ENCODE data around the gene PKLR.

PKLR gene

DNA sequence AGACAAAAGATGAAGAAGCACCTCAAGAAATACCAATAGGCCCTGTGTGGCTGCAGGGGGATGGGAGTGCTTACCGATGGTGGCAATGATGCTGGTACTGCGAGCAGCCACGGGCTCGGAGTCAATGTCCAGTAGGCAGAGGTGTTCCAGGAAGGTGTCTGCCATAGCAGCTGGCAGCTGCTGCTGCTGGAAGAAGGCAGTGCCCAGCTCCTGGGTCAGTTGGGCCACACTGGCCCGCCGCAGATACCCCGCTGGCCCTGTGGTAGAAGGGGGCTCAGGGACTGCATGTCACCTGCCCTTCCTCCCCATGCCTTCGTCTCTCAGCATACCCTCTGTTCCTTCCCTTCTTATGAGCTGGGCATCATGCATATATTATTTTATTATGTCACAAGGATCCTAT, 1.2 kb downstream of the PKLR start:
- H3K27me3 ChIP-seq (ENCODE audit: insufficient read depth, poor library complexity, severe bottlenecking), result peaks cover under 1% of the 10 kb centered on the region
- DNase-seq (ENCODE audit: low read depth in 1 of 2, low spot score in 1 of 2), result no peak
- no peak for TF ChIP-seq SPI1 (IDR thresholded peaks at IDR 0.05; ENCODE audit: borderline replicate concordance, low read depth)
- TF ChIP-seq GABPA (IDR thresholded peaks at IDR 0.05; ENCODE audit: low read depth), result no peak
- TF ChIP-seq, protein P1, sequence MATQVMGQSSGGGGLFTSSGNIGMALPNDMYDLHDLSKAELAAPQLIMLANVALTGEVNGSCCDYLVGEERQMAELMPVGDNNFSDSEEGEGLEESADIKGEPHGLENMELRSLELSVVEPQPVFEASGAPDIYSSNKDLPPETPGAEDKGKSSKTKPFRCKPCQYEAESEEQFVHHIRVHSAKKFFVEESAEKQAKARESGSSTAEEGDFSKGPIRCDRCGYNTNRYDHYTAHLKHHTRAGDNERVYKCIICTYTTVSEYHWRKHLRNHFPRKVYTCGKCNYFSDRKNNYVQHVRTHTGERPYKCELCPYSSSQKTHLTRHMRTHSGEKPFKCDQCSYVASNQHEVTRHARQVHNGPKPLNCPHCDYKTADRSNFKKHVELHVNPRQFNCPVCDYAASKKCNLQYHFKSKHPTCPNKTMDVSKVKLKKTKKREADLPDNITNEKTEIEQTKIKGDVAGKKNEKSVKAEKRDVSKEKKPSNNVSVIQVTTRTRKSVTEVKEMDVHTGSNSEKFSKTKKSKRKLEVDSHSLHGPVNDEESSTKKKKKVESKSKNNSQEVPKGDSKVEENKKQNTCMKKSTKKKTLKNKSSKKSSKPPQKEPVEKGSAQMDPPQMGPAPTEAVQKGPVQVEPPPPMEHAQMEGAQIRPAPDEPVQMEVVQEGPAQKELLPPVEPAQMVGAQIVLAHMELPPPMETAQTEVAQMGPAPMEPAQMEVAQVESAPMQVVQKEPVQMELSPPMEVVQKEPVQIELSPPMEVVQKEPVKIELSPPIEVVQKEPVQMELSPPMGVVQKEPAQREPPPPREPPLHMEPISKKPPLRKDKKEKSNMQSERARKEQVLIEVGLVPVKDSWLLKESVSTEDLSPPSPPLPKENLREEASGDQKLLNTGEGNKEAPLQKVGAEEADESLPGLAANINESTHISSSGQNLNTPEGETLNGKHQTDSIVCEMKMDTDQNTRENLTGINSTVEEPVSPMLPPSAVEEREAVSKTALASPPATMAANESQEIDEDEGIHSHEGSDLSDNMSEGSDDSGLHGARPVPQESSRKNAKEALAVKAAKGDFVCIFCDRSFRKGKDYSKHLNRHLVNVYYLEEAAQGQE (IDR thresholded peaks at IDR 0.05; ENCODE audit: insufficient replicate concordance, low read depth), result no peak
- no peak for TF ChIP-seq POLR2AphosphoS5 (IDR thresholded peaks at IDR 0.05; ENCODE audit: low read depth)
- TF ChIP-seq, protein P2, sequence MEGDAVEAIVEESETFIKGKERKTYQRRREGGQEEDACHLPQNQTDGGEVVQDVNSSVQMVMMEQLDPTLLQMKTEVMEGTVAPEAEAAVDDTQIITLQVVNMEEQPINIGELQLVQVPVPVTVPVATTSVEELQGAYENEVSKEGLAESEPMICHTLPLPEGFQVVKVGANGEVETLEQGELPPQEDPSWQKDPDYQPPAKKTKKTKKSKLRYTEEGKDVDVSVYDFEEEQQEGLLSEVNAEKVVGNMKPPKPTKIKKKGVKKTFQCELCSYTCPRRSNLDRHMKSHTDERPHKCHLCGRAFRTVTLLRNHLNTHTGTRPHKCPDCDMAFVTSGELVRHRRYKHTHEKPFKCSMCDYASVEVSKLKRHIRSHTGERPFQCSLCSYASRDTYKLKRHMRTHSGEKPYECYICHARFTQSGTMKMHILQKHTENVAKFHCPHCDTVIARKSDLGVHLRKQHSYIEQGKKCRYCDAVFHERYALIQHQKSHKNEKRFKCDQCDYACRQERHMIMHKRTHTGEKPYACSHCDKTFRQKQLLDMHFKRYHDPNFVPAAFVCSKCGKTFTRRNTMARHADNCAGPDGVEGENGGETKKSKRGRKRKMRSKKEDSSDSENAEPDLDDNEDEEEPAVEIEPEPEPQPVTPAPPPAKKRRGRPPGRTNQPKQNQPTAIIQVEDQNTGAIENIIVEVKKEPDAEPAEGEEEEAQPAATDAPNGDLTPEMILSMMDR (IDR thresholded peaks at IDR 0.05; ENCODE audit: insufficient read depth, low read length), result no peak
- H3K4me3 ChIP-seq (replicated peaks; ENCODE audit: insufficient read depth, low read length), result no peak overlapping the region
- H3K27ac ChIP-seq (replicated peaks), result no peak overlapping the region

DNA sequence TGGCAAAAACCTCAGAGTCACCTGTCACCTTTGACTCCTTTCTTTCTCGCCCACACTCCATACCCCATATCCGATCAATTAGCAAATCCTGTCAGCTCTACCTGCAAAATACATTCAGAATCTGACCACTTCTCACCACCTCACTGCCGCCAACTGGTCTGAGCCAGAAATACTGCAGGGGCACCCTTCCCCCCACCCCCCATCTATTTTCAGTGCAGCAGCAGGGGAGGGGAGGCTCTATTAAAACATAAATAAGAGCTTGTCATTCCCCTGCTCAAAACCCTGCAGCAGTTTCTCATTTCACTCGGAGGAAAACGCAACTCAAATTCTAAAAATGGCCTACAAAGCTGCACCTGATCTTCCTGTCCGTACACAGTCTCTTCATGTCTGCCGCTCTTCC, 3.9 kb downstream of the PKLR start:
- Histone ChIP-seq H3K4me3 (replicated peaks; ENCODE audit: insufficient read depth, low read length) (no peak overlapping the region), H3K27me3 (ENCODE audit: insufficient read depth, poor library complexity, severe bottlenecking) (peaks cover 12% of the 10 kb centered on the region), H3K27ac (replicated peaks) (no peak overlapping the region)
- DNase-seq (ENCODE audit: low read depth in 1 of 2, low spot score in 1 of 2), result no peak
- TF ChIP-seq, protein P2 (IDR thresholded peaks at IDR 0.05; ENCODE audit: insufficient read depth, low read length), result no peak
- TF ChIP-seq SPI1 (IDR thresholded peaks at IDR 0.05; ENCODE audit: borderline replicate concordance, low read depth), result no peak
- TF ChIP-seq GABPA (IDR thresholded peaks at IDR 0.05; ENCODE audit: low read depth), result no peak
- TF ChIP-seq POLR2AphosphoS5 (IDR thresholded peaks at IDR 0.05; ENCODE audit: low read depth), result no peak
- TF ChIP-seq, protein P1 (IDR thresholded peaks at IDR 0.05; ENCODE audit: insufficient replicate concordance, low read depth), result no peak

DNA sequence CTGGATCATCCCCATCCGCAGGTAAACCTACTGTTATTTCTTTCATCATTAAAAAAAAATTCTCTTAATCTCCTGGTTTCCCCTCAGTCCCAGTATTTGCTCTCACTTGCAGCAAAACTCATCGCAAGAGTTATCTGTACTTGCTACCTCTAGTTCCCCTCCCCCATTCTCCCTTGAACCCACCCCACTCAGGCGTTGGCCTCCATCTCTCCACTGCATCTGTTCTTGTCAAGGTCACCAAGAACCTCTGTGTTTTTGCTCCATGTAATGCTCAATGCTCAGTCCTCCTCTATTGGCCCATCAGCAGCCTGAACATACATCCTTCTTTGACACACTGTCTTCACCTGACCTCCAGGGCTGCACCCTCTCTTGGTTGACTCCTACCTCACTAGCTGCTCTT, 4.6 kb downstream of the PKLR start:
- no peak for TF ChIP-seq SPI1 (IDR thresholded peaks at IDR 0.05; ENCODE audit: borderline replicate concordance, low read depth)
- no peak for TF ChIP-seq GABPA (IDR thresholded peaks at IDR 0.05; ENCODE audit: low read depth)
- TF ChIP-seq POLR2AphosphoS5 (IDR thresholded peaks at IDR 0.05; ENCODE audit: low read depth), result no peak
- TF ChIP-seq, protein P2 (IDR thresholded peaks at IDR 0.05; ENCODE audit: insufficient read depth, low read length), result no peak
- TF ChIP-seq, protein P1 (IDR thresholded peaks at IDR 0.05; ENCODE audit: insufficient replicate concordance, low read depth), result no peak
- Histone ChIP-seq H3K27ac (replicated peaks) (no peak overlapping the region), H3K4me3 (replicated peaks; ENCODE audit: insufficient read depth, low read length) (no peak overlapping the region), H3K27me3 (ENCODE audit: insufficient read depth, poor library complexity, severe bottlenecking) (peaks cover 12% of the 10 kb centered on the region)
- no peak for DNase-seq (ENCODE audit: low read depth in 1 of 2, low spot score in 1 of 2)
